Chondrocyte (in vitro differentiated cells): Measurements from ENCODE around the gene DNM3. TPM values are rescaled to one million over a fixed set of nuclear protein-coding genes. Genes with fewer than 3 reads are reported as not detected.

Source experiments
- DNase-seq: peaks from one replicate; pipeline ENCODE4 v3.0.0; 2021; ENCODE audit warnings: mixed read lengths, low spot score
- H3K27ac Mint-ChIP-seq: one replicate; pipeline ENCODE4 v1.8.0; 2021; ENCODE audit warnings: mild to moderate bottlenecking, moderate library complexity, mixed read lengths; ENCODE audit not compliant: unreplicated experiment
- H3K27me3 Mint-ChIP-seq: 2 replicates; pipeline ENCODE4 v1.8.0; 2021; ENCODE audit warnings: low read depth, mixed read lengths
- H3K36me3 Mint-ChIP-seq: 2 replicates; pipeline ENCODE4 v1.8.0; 2021; ENCODE audit warnings: low read depth, mixed read lengths
- H3K4me1 Mint-ChIP-seq: 2 replicates; pipeline ENCODE4 v1.8.0; 2021; ENCODE audit warnings: low read depth, mild to moderate bottlenecking, mixed read lengths
- H3K4me3 Mint-ChIP-seq: one replicate; pipeline ENCODE4 v1.8.0; 2021; ENCODE audit warnings: mild to moderate bottlenecking, moderate library complexity, mixed read lengths; ENCODE audit not compliant: unreplicated experiment
- H3K9me3 Mint-ChIP-seq: 2 replicates; pipeline ENCODE4 v1.8.0; 2021; ENCODE audit warnings: low read depth, mixed read lengths
- CTCF ChIP-seq: fragments of 200-600 bp; sonication (generic); IDR thresholded peaks from 2 replicates; pipeline ENCODE4 v1.5.0; 2021; ENCODE audit warnings: antibody characterized with exemption, mild to moderate bottlenecking, moderate library complexity
- total RNA-seq: library from RNA; stranded (reverse); gene quantifications from 3 replicates; pipeline ENCODE4 v1.2.1, GENCODE V29; 2021

The DNM3 gene
- total RNA-seq, 1 donor from 2014 or later, result 12.4 TPM

- H3K4me3 Mint-ChIP-seq, result no peak overlapping the region
- peaks cover 2% of the 10 kb centered on the region for H3K27me3 Mint-ChIP-seq
- H3K9me3 Mint-ChIP-seq, result peaks cover 3% of the 10 kb centered on the region
- H3K27ac Mint-ChIP-seq, result no peak overlapping the region
- no peak for DNase-seq
- H3K4me1 Mint-ChIP-seq, result no peaks in the 10 kb centered on the region
- H3K36me3 Mint-ChIP-seq, result no peaks in the 10 kb centered on the region
- no peak for TF ChIP-seq CTCF
Observed at GRCh38 chr1:171884475-171884874, 43.2 kb downstream of the DNM3 start.

DNA sequence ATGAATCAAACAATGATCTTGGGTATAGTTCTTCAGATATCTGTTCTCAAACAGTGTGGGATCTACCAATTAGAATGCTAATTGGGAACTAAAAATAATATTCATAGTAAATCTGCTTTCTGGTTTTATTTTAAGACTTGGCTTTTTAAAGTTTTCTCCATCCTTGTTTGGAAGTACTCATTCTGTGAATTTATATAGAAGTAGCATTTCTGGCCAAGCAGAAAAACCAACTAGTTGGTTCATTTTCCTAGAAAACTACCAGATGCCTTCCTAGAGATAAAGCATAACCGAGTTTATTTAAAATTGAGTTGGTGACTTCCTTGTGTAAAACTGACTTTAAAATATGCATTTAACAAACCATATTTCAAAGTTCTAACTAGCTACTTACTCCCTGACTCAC lies 48.8 kb downstream of the DNM3 start:
- DNase-seq, result no peak
- H3K4me1 Mint-ChIP-seq, result no peaks in the 10 kb centered on the region
- peaks cover 4% of the 10 kb centered on the region for H3K36me3 Mint-ChIP-seq
- H3K4me3 Mint-ChIP-seq, result no peak overlapping the region
- no peak overlapping the region for H3K27ac Mint-ChIP-seq
- H3K27me3 Mint-ChIP-seq, result peaks cover 2% of the 10 kb centered on the region
- TF ChIP-seq CTCF, result no peak
- H3K9me3 Mint-ChIP-seq, result peaks cover 10% of the 10 kb centered on the region

DNA sequence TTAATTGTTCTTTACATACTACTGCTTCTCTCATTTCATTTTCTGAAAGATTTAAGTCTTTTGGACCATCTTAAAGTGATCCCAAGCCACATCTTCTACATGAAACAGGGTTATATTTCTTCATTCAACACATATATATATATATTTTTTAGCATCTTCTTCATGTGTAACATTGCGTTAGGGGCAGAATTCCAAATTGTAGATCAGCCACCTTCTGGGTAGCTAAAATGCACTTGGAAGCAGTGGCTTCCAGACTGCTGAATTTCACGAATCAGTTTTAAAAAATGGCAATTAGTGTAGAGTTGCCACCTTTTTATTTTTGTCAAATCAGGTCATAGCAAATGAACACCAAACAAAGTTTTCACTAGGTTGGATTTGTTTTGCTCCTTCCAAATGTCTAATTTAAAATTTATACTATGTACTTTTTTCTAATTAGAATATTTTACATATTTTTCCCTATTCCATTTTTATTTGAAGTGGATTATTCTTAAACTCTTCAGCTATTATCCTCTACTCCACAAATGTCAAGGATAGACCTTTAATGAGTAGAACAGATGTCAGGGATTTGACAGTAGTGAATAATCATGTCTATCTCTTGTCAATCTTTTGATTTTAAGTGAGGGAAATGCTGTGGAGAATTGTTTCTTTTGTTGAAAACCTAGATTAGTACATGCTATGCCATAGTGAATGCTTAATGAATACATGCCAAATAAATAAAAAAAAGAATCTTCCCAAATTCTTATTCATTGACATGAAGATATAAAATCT lies 55.8 kb downstream of the DNM3 start:
- Mint-ChIP-seq H3K4me3 (no peak overlapping the region), H3K4me1 (no peaks in the 10 kb centered on the region), H3K36me3 (peaks cover under 1% of the 10 kb centered on the region), H3K27me3 (no peaks in the 10 kb centered on the region), H3K27ac (no peak overlapping the region), H3K9me3 (peaks cover 5% of the 10 kb centered on the region)
- TF ChIP-seq CTCF, result no peak
- DNase-seq, result no peak

DNA sequence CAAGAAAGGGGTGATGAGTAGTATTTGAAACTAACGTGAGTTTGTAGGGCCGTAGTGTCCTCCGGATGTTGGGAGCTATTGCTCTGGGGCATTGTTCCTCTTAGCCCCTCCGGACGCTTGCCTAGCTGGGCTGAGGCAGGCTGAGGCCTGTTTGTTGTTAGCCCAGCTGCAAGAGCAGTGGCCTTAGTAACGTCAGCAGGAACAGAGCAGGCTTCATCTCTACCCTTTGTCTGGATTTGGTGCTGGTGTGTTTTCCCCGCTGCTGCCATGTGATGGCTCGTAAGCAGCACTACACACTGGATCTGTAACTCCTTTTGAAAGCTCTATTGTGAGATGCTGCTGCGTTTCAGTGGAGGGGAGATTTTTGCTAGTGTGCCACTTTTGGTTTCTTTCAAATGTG lies 57.6 kb downstream of the DNM3 start:
- Mint-ChIP-seq H3K4me1 (no peaks in the 10 kb centered on the region), H3K36me3 (no peaks in the 10 kb centered on the region), H3K4me3 (no peak overlapping the region), H3K9me3 (no peaks in the 10 kb centered on the region), H3K27ac (no peak overlapping the region), H3K27me3 (no peaks in the 10 kb centered on the region)
- DNase-seq, result no peak
- no peak for TF ChIP-seq CTCF

GRCh38 chr1:171899838-171900237 lies 58.5 kb downstream of the DNM3 start:
- DNase-seq, result no peak
- Mint-ChIP-seq H3K4me1 (no peaks in the 10 kb centered on the region), H3K36me3 (no peaks in the 10 kb centered on the region), H3K9me3 (no peaks in the 10 kb centered on the region), H3K27ac (no peak overlapping the region), H3K4me3 (no peak overlapping the region), H3K27me3 (peaks cover 4% of the 10 kb centered on the region)
- TF ChIP-seq CTCF, result no peak
